NCI-H2171 (cell line): ENCODE measurements around the gene NACC1.
"Not testable (repeated sequence)": the region's sequence is repeated elsewhere in the genome, so short reads cannot be mapped to it uniquely, and the experiment has no call there.

ENCODE experiments used
- DNase-seq: peaks from one replicate; lab custom pipeline; 2025; lab: John Stamatoyannopoulos, UW

The NACC1 gene

DNA sequence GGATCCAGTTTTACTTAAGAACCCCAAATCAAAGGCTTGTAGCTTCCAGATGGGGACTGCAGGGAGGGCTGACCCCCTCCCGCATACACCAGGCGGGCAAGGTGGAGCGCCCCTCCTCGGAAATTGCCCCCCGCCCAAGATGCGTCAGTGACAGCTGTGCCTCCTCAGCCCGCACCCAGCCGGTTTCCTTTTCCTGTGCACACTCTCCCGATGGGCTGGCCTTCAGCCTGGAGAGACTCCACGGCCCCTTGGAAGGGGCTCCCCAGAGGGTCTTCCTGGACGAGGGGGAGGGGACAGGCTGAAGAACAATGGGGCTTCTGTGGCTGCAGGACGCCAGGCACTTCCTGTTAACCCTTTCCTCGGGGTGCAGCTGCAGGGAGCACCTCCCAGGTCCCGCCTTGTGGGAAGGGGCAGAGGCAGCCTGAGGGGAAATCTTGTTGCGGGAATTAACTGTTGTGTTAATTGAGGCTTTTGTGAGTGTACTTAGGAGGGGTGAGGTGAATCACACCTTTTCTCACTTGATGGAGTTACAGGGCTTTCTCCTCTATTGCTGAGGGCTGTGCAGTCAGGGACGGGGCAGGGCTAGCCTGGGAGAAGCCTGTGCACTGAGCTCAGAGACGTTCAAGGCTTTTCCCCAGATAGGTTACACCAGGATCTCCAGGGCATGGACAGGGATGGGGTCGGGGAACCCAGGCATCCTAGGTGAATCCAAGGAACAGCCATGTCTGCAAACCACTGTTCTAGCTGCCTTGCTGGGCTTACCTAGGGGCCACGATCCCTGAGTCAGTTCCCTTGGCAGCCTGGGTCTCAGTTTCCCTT, 46.5 kb downstream of the NACC1 start:
- DNase-seq = peak; percentile 76

DNA sequence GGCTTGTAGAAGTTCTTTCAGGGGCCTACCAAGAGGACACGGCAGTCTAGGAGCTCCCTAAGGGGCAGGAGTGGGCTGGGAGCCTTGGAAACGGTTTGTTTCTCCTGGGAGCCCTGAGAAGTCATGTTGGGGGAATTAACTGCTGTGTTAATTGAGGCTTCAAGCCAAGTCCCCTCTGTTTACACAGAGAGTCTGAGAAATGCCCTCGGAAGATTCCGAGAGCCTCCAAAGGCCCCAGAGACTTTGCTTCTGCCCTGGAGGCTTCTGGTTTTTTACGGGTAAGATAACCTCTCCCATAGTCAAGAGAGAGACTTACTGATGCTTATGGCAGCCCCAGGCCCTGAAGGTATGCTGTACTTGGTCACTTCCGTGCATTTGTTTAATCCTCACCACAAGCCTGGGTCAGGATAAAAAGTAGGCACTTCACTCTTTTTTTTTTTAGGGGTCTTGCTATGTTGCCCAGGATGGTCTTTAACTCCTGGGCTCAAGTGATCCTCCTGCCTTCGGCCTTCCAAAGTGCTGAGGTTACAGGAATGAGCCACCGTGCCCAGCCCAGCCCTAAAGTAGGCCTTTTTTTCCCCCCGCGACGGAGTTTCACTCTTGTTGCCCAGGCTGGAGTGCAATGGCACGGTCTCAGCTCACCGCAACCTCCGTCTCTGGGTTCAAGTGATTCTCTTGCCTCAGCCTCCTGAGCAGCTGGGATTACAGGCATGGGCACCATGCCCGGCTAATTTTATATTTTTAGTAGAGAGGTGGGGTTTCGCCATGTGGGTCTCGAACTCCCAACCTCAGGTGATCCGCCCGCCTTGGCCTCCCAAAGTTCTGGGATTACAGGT, 47.3 kb downstream of the NACC1 start:
- DNase-seq = no peak

DNA sequence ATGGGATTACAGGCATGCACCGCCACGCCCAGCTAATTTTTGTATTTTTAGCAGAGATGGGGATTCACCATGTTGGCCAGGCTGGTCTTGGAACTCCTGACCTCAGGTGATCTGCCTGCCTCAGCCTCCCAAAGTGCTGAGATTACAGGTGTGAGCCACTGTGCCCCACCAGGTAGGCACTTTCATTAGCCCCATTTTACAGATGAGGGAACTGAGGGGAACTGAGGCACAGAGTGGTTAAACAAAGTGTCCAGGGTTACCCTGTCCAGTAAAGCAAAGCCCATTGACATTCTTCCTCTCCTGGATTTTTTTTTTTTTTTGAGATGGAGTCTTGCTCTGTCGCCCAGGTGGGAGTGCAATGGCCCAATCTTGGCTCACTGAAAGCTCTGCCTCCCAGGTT, 48.1 kb downstream of the NACC1 start:
- DNase-seq = not testable (repeated sequence)

DNA sequence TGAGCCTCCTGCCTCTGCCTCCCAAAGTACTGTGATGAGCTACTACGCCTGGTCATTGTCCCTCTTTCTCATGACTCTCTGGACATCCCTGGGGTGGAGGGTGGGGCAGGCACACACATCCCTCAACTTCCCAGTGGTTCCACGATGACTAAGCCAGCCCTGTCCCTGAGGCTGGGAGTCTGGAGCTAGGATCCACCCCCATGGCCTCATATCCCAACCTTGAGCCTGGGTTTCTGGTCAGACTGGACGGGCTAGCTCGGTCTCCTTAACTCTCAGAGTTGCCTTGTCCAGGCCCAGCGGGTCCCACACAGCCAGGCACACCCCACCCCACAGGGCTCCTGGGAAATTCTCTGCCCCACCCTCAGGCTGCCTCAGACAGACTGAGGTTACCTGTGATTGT, 51.7 kb downstream of the NACC1 start:
- no peak for DNase-seq

DNA sequence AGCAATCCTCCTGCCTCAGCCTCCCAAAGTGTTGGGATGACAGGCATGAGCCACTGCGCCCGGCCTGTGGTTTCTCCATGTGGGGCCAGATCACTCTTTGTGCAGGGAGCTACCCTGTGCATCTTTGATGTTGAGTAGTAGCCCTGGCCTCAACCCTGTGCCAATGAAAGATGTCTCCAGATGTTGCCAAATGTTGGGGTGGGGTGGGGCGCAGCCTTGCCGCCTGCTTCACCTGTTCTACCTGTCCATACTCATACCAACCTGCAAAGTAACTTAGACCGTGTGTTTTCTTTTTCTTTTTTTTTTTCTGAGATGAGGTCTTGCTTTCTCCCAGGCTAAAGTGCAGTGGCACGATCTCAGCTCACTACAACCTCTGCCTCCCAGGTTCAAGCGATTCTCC, 53.1 kb downstream of the NACC1 start:
- no peak for DNase-seq

DNA sequence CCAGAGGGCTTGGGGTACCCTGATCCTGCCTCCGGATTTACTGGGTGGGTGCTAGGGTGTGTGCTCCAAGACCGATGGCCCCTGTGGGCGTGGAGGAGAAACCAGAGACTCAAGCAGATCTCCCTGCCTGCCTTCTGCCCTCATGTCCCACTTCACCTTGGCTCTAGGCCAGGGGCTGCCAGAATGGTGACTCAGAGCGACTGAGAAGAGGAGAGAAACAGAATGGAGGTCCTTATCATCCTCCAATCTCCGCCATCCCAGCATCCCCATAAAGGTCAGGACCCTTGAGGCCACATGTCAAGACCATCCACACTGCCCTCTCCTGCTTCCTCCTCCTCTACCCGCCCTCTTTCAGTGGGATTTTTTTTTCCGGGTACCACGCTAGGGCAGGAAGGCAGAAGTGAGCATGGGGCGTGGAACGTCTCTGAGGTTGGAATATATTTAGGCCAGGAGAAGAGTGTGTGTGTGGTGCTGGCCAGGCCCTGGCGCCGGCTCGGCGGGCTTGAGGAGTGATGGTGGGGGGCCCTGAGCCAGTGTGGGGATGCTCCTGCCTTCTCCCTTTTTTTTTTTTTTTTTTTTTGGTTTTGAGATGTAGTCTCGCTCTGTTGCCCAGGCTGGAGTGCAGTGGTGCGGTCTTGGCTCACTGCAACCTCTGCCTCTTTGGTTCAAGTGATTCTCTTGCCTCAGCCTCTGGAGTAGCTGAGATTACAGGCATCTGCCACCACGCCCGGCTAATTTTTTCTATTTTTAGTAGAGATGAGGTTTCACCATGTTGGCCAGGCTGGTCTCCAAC, 54.5 kb downstream of the NACC1 start:
- peak; percentile 66 for DNase-seq

DNA sequence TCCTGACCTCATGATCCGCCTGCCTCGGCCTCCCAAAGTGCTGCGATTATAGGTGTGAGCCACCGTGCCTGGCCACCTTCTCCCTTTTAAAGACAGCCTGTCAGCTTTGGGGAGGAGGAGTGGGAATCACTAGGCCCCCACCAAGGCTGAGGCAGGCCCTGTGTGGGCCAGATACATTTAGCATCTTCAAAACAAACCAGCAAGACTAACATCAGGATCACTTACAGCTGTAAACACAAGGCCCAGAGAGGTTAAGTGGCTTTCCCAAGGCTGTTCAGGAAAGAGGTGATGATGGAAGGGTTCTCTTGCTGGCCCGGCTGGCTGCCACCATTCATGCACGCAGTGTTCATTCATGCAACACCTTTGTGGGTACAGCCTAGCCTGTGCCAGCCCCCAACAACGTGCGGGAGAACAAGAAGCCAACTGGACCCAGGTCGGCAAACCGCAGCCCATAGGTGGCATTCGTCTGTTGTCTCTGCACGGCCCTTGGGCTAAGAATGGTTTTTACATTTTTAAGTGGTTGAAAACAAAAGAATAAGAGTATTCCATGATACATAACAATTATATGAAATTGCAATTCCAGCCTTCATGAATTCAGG, 55.2 kb downstream of the NACC1 start:
- DNase-seq = no peak

DNA sequence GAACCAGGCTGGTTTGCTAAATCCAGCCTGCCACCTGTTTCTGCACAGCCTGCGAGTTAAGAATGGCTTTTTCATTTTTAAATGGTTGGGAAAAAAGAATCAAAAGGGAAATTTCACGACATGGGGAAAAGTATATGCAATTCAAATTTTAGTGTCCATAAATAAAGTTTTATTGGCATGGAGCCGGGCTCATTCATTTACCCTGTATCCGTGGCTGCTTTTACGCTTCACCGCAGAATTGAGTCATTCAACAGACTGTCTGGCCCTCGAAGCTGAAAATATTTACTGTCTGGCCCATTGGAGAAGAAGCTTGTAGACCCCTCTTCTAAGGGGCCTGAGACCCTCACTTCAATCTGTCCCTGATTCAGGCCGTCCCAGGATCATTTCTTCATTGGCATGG, 58.3 kb downstream of the NACC1 start:
- DNase-seq = no peak

DNA sequence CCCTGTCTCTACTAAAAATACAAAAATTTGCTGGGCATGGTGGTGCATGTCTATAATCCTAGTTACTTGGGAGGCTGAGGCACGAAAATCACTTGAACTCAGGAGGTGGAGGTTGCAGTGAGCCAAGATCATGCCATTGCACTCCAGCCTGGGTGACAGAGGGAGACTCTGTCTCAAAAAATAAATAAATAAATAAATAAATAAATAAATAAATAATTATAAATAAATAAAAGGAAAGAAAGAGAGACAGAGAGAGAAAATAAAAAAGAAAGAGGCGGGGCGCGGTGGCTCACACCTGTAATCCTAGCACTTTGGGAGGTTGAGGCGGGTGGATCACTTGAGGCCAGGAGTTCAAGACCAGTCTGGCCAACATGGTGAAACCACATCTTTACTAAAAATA, 59.5 kb downstream of the NACC1 start:
- DNase-seq = not testable (repeated sequence)

DNA sequence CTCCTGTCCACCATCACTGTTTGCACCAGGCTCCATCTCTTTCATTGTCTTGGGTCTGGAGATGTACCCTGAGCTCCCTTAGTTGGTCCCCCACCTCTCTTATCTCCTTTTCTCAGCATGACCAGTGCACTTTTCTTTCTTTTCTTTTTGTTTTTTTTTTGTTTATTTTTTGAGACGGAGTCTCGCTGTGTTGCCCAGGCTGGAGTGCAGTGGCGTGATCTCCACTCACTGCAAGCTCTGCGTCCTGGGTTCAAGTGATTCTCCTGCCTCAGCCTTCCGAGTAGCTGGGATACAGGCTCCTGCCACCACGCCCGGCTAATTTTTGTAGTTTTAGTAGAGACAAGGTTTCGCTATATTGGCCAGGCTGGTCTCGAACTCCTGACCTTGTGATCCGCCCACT, 60.2 kb downstream of the NACC1 start:
- DNase-seq = not testable (repeated sequence)

DNA sequence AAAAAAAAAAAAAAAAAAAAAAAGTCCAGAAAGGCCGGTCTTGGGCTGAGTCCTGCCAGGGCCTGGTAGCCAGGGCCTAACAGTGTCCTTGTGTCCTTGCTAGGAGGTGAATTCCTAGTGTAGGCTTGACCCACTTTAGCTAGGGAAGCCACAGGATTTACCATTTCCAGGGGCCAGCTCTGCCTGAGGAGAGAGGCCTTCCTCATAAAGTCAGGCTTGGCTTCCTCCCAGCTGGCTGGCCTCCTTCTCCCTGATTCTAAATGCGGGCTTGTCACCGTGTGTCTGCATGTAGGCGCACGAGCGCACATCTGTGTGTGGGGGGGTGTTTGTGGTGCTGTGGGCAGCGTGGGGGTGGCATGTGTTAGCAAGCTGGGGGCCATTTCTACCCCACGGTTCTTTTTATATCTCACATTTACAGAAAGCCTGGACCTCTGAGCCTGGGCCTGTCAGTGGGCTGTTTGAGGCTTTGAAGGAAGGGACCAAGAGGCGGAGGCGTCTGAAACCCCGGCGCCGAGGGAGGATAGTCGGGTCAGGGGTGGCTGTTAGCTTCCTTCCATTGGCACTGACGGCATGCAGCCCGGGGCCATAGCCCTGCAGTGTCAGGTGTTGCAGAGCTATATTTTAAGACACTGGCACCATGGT, 63.8 kb downstream of the NACC1 start:
- DNase-seq = no peak

DNA sequence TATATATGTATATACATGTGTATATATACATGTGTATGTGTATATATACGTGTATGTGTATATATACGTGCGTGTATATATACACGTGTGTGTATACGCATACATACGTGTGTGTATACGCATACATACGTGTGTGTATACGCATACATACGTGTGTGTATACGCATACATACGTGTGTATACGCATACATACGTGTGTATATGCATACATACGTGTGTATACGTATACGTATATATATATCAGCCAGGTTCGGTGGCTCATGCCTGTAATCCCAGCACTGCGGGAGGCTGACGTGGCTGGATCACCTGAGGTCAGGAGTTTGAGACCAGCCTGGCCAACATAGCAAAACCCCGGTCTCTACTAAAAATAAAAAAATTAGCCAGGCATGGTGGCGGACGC, 66.9 kb downstream of the NACC1 start:
- DNase-seq = not testable (repeated sequence)

DNA sequence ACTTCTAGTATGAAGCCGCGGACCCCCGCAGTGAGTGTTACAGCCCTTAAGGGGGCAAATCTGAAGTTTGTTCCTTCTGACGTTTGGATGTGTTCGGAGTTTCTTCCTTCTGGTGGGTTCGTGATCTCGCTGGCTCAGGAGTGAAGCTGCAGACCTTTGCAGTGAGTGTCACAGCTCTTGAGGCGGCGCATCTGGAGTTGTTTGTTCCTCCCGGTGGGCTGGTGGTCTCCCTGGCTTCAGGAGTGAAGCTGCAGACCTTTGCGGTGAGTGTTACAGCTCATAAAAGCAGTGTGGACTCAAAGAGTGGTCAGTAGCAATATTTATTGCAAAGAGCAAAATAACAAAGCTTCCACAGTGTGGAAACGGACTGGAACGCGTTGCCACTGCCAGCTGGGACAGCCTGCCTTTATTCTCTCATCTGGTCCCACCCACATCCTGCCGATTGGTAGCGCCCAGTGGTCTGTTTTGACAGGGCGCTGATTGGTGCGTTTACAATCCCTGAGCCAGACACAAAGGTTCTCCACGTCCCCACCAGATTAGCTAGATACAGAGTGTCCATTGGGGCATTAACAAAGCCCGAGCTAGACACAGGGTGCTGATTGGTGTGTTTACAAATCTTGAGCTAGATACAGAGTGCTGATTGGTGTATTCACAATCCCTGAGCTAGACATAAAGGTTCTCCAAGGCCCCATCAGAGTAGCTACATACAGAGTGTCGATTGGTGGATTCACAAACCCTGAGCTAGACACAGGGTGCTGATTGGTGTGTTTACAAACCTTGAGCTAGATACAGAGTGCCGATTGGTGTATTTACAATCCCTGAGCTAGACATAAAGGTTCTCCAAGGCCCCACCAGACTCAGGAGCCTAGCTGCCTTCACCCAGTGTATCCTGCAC, 67.9 kb downstream of the NACC1 start:
- DNase-seq = not testable (repeated sequence)

DNA sequence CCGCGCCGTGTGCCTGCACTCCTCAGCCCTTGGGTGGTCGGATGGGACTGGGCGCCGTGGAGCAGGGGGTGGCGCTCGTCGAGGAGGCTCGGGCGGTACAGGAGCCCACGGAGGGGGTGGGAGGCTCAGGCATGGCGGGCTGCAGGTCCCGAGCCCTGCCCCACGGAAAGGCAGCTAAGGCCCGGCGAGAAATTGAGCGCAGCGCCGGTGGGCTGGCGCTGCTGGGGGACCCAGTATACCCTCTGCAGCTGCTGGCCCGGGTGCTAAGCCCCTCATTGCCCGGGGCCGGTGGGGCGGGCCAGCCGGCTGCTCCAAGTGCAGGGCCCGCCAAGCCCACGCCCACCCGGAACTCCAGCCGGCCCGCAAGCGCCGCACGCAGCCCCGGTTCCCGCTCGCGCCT, 68.6 kb downstream of the NACC1 start:
- not testable (repeated sequence) for DNase-seq

DNA sequence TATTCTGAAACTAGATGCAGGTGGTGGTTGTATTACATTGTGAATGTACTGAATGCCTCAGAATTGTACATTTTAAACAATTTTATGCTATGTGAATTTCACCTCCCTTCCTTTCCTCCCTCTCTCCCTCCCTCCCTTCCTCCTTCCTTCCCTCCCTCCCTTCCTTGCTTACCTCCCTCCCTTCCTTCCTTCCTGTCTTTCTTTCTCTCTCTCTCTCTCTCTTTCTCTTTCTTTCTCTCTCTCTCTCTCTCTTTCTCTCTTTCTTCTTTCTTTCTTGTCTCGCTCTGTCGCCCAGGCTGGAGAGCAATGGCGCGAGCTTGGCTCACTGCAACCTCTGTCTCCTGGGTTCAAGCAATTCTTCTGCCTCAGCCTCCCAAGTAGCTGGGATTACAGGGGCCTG, 69.4 kb downstream of the NACC1 start:
- DNase-seq = no peak

DNA sequence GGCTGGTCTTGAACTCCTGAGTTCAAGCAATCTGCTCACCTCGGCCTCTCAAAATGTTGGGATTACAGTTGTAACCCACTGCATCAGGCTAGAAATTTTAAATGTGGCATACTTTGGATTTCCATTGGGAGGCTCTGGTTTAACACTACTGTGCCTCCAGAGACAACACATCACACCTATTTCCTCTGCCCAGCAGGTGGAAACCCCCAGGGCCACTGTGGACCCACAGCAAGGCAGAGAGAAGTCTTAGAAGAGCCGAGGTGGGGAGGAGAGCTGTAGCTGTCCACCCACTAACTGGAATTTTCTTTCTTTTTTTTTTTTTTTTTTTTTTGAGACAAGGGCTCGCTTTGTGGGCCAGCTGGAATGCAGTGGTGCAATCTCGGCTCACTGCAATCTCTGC, 71.5 kb downstream of the NACC1 start:
- no peak for DNase-seq
